GM12878 (cell line): ENCODE measurements around the gene MRPL20. TPM values are rescaled to one million over a fixed set of nuclear protein-coding genes. Genes with fewer than 3 reads are reported as not detected.
A peak's percentile ranks its signal among the peaks of the same experiment; 100 is the strongest.

Experiments used
- ATAC-seq: fragments of 200-7000 bp; cut with Tn5 transposase; 3 replicates; pipeline ENCODE4 v1.9.1; 2020; ENCODE audit warnings: mild to moderate bottlenecking, moderate library complexity
- BruUV-seq: library from RNA; stranded (reverse); fragments of 400-500 nt; replicated peaks from 2 replicates; lab custom pipeline; 2021; lab: Mats Ljungman, UMichigan
- CTCF ChIA-PET: fragments of 300-600 bp; sonication (Branson Sonifier 250); formaldehyde crosslinking; extraction: SDS; loops from one replicate; lab custom pipeline; 2021; ENCODE audit warnings: inconsistent platforms; lab: Yijun Ruan, JAX
- POLR2A ChIA-PET: fragments of 350-600 bp; formaldehyde crosslinking; extraction: SDS; loops from one replicate; lab custom pipeline; 2021; ENCODE audit warnings: inconsistent platforms; lab: Charles Lee
- RAD21 ChIA-PET: fragments of 300-600 bp; sonication (Branson Sonifier 250); formaldehyde crosslinking; loops from one replicate; lab custom pipeline; 2023; ENCODE audit warnings: antibody characterized with exemption; ENCODE audit not compliant: unreplicated experiment; lab: Charles Lee
- SMC1A ChIA-PET: fragments of 300-600 bp; sonication (Branson Sonifier 250); formaldehyde crosslinking; loops from one replicate; lab custom pipeline; 2023; ENCODE audit not compliant: unreplicated experiment, uncharacterized antibody; lab: Charles Lee
- DNase-seq: peaks from one replicate; pipeline ENCODE4 v3.0.0-alpha.2; 2011; ENCODE audit warnings: low read depth, low spot score
- FAIRE-seq: peaks from 3 replicates; lab custom pipeline; 2011; peaks lifted over from hg19 to GRCh38; lab: Jason Lieb, UNC
- H2AFZ ChIP-seq: 2 replicates; pipeline ENCODE4 v1.6.0; 2011; ENCODE audit warnings: low read depth, low read length, control low read depth; ENCODE audit not compliant: control insufficient read depth
- H3K27ac ChIP-seq: 2 replicates; pipeline ENCODE4 v1.5.1; 2011; ENCODE audit warnings: control low read depth; ENCODE audit not compliant: control insufficient read depth, insufficient read depth
- H3K27me3 ChIP-seq, 2 experiments: replicated peaks in 1 of 2; 2 replicates each; pipeline versions ENCODE4 v1.6.0 to v1.6.1; 2011; ENCODE audit warnings: low read length in 1 of 2; ENCODE audit not compliant: control insufficient read depth in 2 of 2, insufficient read depth in 2 of 2
- H3K36me3 ChIP-seq, 2 experiments: 2 replicates each; pipeline ENCODE4 v1.5.1; 2011; ENCODE audit warnings: low read length in 1 of 2; ENCODE audit not compliant: control insufficient read depth in 2 of 2, insufficient read depth in 2 of 2
- H3K4me1 ChIP-seq: 2 replicates; pipeline ENCODE4 v1.6.1; 2011; ENCODE audit warnings: mild to moderate bottlenecking, low read length, moderate library complexity, mixed read lengths; ENCODE audit not compliant: control insufficient read depth, insufficient read depth
- H3K4me2 ChIP-seq: 2 replicates; pipeline ENCODE4 v1.6.0; 2011; ENCODE audit warnings: control low read depth; ENCODE audit not compliant: control insufficient read depth, insufficient read depth
- H3K4me3 ChIP-seq: fragments of 200-600 bp; sonication (generic); 2 replicates; pipeline ENCODE4 v1.5.1; 2016
- H3K79me2 ChIP-seq: 2 replicates; pipeline ENCODE4 v1.6.0; 2011; ENCODE audit warnings: low read length; ENCODE audit not compliant: control insufficient read depth, insufficient read depth
- H3K9ac ChIP-seq: 2 replicates; pipeline ENCODE4 v1.8.0; 2011; ENCODE audit warnings: low read length, control low read depth, mixed read lengths; ENCODE audit not compliant: control insufficient read depth, insufficient read depth
- H3K9me3 ChIP-seq: replicated peaks from 3 replicates; pipeline ENCODE4 v1.5.1; 2011; ENCODE audit warnings: mild to moderate bottlenecking, low read length; ENCODE audit not compliant: control insufficient read depth, insufficient read depth
- H4K20me1 ChIP-seq: 2 replicates; pipeline ENCODE4 v1.6.0; 2011; ENCODE audit not compliant: control insufficient read depth, insufficient read depth
- FOXM1 ChIP-seq: IDR thresholded peaks from 2 replicates; pipeline ENCODE4 v1.6.1; 2012; ENCODE audit warnings: low read depth, mild to moderate bottlenecking, inconsistent platforms, low read length, moderate library complexity
- HSF1 ChIP-seq: fragments of 150-350 bp; IDR thresholded peaks from 2 replicates; pipeline ENCODE4 v1.6.1; 2014; ENCODE audit warnings: mild to moderate bottlenecking, low read depth, low read length
- IRF3 ChIP-seq: fragments of 450-650 bp; IDR thresholded peaks from 2 replicates; pipeline ENCODE4 v1.6.1; 2014; ENCODE audit warnings: mild to moderate bottlenecking
- KLF5 ChIP-seq: fragments of 450-650 bp; IDR thresholded peaks from 2 replicates; pipeline ENCODE4 v1.6.1; 2014; ENCODE audit warnings: mild to moderate bottlenecking; ENCODE audit not compliant: partially characterized antibody
- MLLT1 ChIP-seq: fragments of 450-650 bp; IDR thresholded peaks from 2 replicates; pipeline ENCODE4 v1.6.1; 2016; ENCODE audit warnings: mild to moderate bottlenecking
- NFYA ChIP-seq: IDR thresholded peaks from 2 replicates; pipeline ENCODE4 v1.6.1; 2011; ENCODE audit warnings: low read depth, mild to moderate bottlenecking, low read length, improper control_type of control experiment, borderline replicate concordance
- NFYB ChIP-seq: IDR thresholded peaks from 2 replicates; pipeline ENCODE4 v1.6.1; 2011; ENCODE audit warnings: low read depth, mild to moderate bottlenecking, low read length, improper control_type of control experiment, moderate library complexity; ENCODE audit not compliant: insufficient read depth
- RAD51 ChIP-seq: fragments of 450-650 bp; IDR thresholded peaks from 2 replicates; pipeline ENCODE4 v1.6.1; 2016; ENCODE audit warnings: moderate library complexity, mild to moderate bottlenecking, inconsistent platforms
- SMARCA5 ChIP-seq: fragments of 450-650 bp; IDR thresholded peaks from 2 replicates; pipeline ENCODE4 v1.6.1; 2017; ENCODE audit warnings: mild to moderate bottlenecking
- TBL1XR1 ChIP-seq: IDR thresholded peaks from 2 replicates; pipeline ENCODE4 v1.6.1; 2012; ENCODE audit warnings: low read depth, low read length, improper control_type of control experiment
- WGBS: methylation state at CpG from one replicate; pipeline ENCODE4 v1.1.6; 2016; ENCODE audit warnings: low lambda C conversion rate; ENCODE audit not compliant: insufficient replicate concordance, insufficient coverage; ENCODE audit errors: missing lambda C conversion rate; 5-methylcytosine and 5-hydroxymethylcytosine counted together
- in situ Hi-C: fragments of 300-500 bp; cut with MboI; formaldehyde crosslinking; loops from 9 replicates; pipeline ENCODE4 v1.14.3; 2018; ENCODE audit warnings: mixed read lengths
- intact Hi-C: fragments of 100-400 bp; cut with micrococcal nuclease; formaldehyde crosslinking; loops from one replicate; pipeline ENCODE4 v1.14.2; 2022; ENCODE audit not compliant: unreplicated experiment
- polyA plus RNA-seq, 11 experiments: library from polyadenylated mRNA; depleted of rRNA in 4 of 11; unstranded in 6 of 11; stranded (reverse) in 5 of 11; fragments of >200 nt; fragmentation: Nextera tagmentation in 4 of 11; fragmentation: Illumina TruSeq in 1 of 11; extraction: Ambion mirVana in 4 of 11; extraction: Trizol in 1 of 11; gene quantifications; 1 replicate in 1 of 11; 2 replicates in 10 of 11; pipeline versions ENCODE4 v1.2.1 to v1.2.3, GENCODE V29; 2011 to 2016; ENCODE audit warnings: inconsistent platforms in 2 of 11, missing spikeins in 2 of 11, low read depth in 1 of 11
- total RNA-seq, 4 experiments: library from RNA; depleted of rRNA in 3 of 4; stranded (reverse); fragments of >200 nt in 3 of 4; fragmentation: Illumina TruSeq in 1 of 4; extraction: Trizol in 1 of 4; gene quantifications; 2 replicates each; pipeline versions ENCODE4 v1.2.1 to v1.2.3, GENCODE V29; 2013 to 2021
- TF ChIP-seq, protein P1 (sequence below): fragments of 450-650 bp; IDR thresholded peaks from 2 replicates; pipeline ENCODE4 v1.6.1; 2017; ENCODE audit warnings: mild to moderate bottlenecking, low read depth, inconsistent platforms; ENCODE audit not compliant: poor library complexity, severe bottlenecking
- TF ChIP-seq, protein P2 (sequence below): fragments of 450-650 bp; conservative IDR thresholded peaks from 2 replicates; pipeline ENCODE4 v1.6.1; 2017; ENCODE audit warnings: mild to moderate bottlenecking, moderate library complexity

Gene MRPL20
- total and polyA plus RNA-seq, 10 of the 15 experiments (the other 5 are each of a cell fraction or from before 2014, with no cell fraction given): 129 to 525 (median 255) TPM

- H3K27ac ChIP-seq: peak overlapping the region; percentile 93
- peaks cover 10% of the 10 kb centered on the region for H3K9me3 ChIP-seq
- H2AFZ ChIP-seq: peak overlapping the region; percentile 75; the same call in 1 of the 2 replicates
- CTCF ChIA-PET: interaction anchor here (0.6 to 2.3 kb wide), 8 partner anchors 9 to 98 kb away, joined by 3 to 7 read pairs (median 4); partner anchors contain the start of genes AURKAIP1 and CCNL2
- H3K36me3 ChIP-seq: peaks cover 2 to 8% of the 10 kb centered on the region in 2 experiments; a peak in 3 of 4 replicates
- SMC1A ChIA-PET: interaction anchor here (0.8 to 1.1 kb wide), 5 partner anchors 9 to 33 kb away, joined by 3 to 5 read pairs (median 4); partner anchors contain the start of gene AURKAIP1
- peak overlapping the region; percentile 70 for H3K4me2 ChIP-seq
- POLR2A ChIA-PET: interaction anchor here (0.7 to 2.7 kb wide), 5 partner anchors 9 to 32 kb away, joined by 3 to 15 read pairs (median 4); partner anchors contain the start of genes ANKRD65, AURKAIP1, CCNL2 and VWA1
- no TSS peak for BruUV-seq
- H3K27me3 ChIP-seq: no peaks in the 10 kb centered on the region
- H3K4me3 ChIP-seq: peak overlapping the region; percentile 98
- 19% methylated on average over 34 of the region's 41 CpGs for WGBS
- H3K79me2 ChIP-seq: peaks cover 46% of the 10 kb centered on the region
- no peaks in the 10 kb centered on the region for H4K20me1 ChIP-seq
- ATAC-seq (peak; percentile 44), FAIRE-seq (no peak), DNase-seq (no peak)
- peaks cover 16% of the 10 kb centered on the region for H3K4me1 ChIP-seq
- RAD21 ChIA-PET: interaction anchor here (1.2 to 1.6 kb wide), 3 partner anchors 30 to 34 kb away, joined by 3 to 8 read pairs (median 4); no protein-coding TSS in a partner anchor
- H3K9ac ChIP-seq: peak overlapping the region; percentile 97
- in situ Hi-C loops (no loop called here), intact Hi-C loops (loop anchor here (2.0 kb wide), 1 partner anchor 33 kb away; no protein-coding TSS in a partner anchor)
- TF ChIP-seq NFYB: no peak
- TF ChIP-seq FOXM1: no peak
- TF ChIP-seq MLLT1: peak; percentile 84
- no peak for TF ChIP-seq KLF5
- no peak for TF ChIP-seq RAD51
- TF ChIP-seq, protein P1, sequence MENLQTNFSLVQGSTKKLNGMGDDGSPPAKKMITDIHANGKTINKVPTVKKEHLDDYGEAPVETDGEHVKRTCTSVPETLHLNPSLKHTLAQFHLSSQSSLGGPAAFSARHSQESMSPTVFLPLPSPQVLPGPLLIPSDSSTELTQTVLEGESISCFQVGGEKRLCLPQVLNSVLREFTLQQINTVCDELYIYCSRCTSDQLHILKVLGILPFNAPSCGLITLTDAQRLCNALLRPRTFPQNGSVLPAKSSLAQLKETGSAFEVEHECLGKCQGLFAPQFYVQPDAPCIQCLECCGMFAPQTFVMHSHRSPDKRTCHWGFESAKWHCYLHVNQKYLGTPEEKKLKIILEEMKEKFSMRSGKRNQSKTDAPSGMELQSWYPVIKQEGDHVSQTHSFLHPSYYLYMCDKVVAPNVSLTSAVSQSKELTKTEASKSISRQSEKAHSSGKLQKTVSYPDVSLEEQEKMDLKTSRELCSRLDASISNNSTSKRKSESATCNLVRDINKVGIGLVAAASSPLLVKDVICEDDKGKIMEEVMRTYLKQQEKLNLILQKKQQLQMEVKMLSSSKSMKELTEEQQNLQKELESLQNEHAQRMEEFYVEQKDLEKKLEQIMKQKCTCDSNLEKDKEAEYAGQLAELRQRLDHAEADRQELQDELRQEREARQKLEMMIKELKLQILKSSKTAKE: no peak
- TF ChIP-seq TBL1XR1: no peak
- TF ChIP-seq HSF1: no peak
- no peak for TF ChIP-seq IRF3
- TF ChIP-seq, protein P2, sequence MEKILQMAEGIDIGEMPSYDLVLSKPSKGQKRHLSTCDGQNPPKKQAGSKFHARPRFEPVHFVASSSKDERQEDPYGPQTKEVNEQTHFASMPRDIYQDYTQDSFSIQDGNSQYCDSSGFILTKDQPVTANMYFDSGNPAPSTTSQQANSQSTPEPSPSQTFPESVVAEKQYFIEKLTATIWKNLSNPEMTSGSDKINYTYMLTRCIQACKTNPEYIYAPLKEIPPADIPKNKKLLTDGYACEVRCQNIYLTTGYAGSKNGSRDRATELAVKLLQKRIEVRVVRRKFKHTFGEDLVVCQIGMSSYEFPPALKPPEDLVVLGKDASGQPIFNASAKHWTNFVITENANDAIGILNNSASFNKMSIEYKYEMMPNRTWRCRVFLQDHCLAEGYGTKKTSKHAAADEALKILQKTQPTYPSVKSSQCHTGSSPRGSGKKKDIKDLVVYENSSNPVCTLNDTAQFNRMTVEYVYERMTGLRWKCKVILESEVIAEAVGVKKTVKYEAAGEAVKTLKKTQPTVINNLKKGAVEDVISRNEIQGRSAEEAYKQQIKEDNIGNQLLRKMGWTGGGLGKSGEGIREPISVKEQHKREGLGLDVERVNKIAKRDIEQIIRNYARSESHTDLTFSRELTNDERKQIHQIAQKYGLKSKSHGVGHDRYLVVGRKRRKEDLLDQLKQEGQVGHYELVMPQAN: 0 out of 2 replicates have a peak, but pooled peaks have one; percentile 36
- no peak for TF ChIP-seq NFYA
- TF ChIP-seq SMARCA5: 0 out of 2 replicates have a peak, but pooled peaks have one; percentile 7
Observed at GRCh38 chr1:1407636-1408318, 684 bp upstream of the MRPL20 start.
